Measurements from ENCODE around the gene RAB36.

The RAB36 gene

DNA sequence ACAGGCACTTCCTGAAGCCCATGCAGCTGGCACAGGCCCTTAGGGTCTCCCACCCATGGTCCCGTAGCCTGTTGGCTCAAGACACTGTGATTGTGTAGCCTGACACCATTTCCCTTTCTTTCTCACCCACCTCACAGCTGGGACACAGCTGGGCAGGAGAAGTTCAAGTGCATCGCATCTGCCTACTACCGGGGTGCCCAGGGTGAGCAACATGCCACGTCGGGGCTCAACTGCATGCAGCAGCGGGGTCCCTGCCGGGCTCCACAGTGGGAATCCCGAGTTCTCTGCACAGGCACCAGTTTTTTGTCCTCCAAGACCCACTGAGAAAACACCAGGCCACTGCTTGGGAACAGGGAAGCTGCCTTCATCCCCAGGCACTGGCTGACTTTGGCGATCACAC, 10.6 kb downstream of the RAB36 start:
- TF ChIP-seq, protein P1, sequence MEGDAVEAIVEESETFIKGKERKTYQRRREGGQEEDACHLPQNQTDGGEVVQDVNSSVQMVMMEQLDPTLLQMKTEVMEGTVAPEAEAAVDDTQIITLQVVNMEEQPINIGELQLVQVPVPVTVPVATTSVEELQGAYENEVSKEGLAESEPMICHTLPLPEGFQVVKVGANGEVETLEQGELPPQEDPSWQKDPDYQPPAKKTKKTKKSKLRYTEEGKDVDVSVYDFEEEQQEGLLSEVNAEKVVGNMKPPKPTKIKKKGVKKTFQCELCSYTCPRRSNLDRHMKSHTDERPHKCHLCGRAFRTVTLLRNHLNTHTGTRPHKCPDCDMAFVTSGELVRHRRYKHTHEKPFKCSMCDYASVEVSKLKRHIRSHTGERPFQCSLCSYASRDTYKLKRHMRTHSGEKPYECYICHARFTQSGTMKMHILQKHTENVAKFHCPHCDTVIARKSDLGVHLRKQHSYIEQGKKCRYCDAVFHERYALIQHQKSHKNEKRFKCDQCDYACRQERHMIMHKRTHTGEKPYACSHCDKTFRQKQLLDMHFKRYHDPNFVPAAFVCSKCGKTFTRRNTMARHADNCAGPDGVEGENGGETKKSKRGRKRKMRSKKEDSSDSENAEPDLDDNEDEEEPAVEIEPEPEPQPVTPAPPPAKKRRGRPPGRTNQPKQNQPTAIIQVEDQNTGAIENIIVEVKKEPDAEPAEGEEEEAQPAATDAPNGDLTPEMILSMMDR (IDR thresholded peaks at IDR 0.05; ENCODE audit: borderline replicate concordance, insufficient read depth, low read depth, low read length): no peak
- no peak overlapping the region for H3K4me3 ChIP-seq (ENCODE audit: low read depth, low read length)

DNA sequence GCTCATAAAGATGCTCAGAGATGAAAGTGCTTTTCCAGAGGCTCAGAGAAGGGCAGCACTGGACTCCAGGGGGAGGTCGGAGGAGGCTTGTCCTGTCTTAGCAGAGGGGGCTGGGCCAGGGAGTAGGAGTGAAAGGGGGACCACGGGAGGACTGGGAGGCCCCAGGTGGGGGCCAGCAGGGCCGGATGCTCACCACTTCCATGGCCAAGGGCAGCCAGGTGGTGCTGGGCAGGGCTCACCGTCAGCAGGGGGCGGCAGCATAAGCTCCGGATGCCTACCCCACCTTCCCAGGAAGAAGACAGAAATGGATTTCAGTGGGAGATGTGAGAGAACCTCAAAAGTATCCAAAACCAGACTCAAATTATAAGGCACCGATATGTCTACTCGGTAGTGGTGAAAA, 11.0 kb downstream of the RAB36 start:
- no peak overlapping the region for H3K4me3 ChIP-seq (ENCODE audit: low read depth, low read length)

DNA sequence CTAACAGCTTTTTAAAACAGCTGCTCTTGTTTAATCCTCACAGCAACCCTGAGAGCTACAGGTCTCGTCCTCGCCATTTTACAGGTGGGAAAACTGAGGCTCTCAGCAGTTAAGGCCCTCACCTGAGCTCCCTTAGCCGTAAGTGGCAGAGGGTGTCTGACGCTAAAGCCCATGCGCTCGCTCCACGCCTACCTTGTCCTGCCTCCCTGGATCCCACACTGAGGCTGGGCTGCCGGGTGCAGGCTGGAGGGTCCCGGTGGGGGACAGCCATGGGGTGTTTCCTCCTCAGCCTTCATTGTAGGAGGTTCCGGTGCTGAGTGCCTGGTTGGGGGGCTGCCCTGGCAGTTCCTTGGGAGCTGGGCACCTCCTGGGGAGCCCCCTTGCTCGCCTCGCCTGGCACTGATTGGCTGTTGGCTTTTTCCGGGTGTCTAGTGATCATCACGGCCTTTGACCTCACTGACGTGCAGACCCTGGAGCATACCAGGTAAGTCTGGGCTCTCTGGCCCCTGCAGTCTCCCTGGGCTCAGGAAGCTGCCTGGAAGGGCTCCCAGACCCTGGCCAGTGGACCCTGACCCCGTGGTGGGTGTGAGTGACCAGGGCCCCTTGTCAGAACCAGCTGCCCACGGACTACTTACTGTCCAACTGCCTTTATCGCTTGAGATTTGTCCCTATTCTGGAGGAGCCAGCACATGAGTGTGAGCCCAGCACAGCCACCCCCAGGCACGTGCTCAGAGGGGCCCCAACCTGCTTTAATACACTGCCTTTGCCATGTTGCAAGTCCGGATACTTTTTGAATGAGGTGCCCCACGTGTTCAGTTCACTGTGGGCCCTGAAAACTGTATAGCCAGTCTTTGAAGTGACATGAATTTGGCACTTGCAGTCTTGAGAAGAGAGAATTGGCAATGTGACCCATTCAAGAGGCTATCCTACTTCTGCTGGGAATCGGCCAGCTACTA, 12.6 kb downstream of the RAB36 start:
- no peak overlapping the region for H3K4me3 ChIP-seq (ENCODE audit: low read depth, low read length)

More for the DNA sequence above, 11.0 kb downstream of the RAB36 start:
- TF ChIP-seq, protein P1 (IDR thresholded peaks at IDR 0.05; ENCODE audit: borderline replicate concordance, insufficient read depth, low read depth, low read length): no peak

DNA sequence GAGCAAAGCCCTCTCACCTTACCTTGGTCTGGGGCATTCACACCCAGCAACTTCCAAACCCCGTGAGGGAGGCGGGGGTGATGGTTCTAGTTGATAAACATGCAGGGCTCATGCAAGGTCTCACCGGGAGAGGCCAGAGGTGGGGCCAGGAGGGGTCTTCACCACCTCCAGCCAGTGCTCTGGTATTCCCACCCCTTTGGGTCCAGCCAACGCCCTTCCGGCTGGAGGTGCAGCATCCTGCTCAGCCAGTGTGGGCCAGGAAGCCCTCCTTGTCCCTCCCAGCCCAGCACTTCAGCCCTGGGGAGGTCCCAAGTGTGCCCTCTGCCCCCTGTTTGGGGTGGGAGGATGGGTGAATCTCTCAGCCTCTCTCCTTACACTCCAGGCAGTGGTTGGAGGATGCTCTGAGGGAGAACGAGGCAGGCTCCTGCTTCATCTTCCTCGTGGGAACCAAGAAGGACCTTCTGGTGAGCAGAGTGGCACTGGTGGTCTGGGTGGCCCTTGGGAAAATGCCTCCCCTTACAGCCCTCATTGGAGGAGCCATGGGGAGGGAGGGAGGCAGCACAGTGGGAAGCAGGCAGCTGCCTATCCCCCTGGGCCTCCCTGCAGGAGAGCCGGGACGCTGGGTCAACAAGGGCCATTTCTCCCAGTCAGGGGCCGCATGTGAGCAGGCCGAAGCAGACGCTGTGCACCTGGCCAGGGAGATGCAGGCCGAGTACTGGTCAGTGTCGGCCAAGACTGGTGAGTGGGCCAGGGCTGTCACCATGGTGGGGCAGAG, 13.4 kb downstream of the RAB36 start:
- no peak overlapping the region for H3K4me3 ChIP-seq (ENCODE audit: low read depth, low read length)
- TF ChIP-seq, protein P1 (IDR thresholded peaks at IDR 0.05; ENCODE audit: borderline replicate concordance, insufficient read depth, low read depth, low read length): no peak

More for the DNA sequence above, 12.6 kb downstream of the RAB36 start:
- TF ChIP-seq, protein P1 (IDR thresholded peaks at IDR 0.05; ENCODE audit: borderline replicate concordance, insufficient read depth, low read depth, low read length): no peak

DNA sequence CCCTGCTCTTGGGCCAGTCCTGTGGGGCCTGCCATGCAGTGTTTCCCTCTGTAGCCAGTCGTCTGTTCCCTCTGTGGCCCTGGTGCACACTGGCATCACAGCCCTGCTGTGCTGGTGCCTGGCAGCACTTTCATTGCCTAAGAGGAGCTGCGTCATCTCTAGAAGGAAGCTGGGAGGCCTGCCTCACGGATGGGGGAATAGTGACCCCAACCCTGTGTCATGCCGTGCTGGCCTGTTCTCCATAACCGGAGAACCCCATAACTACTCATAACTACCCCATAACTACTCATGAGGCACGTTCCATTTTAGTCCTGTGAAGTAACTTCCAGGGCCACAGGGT, 14.0 kb downstream of the RAB36 start:
- TF ChIP-seq, protein P1 (IDR thresholded peaks at IDR 0.05; ENCODE audit: borderline replicate concordance, insufficient read depth, low read depth, low read length): no peak
- no peak overlapping the region for H3K4me3 ChIP-seq (ENCODE audit: low read depth, low read length)

DNA sequence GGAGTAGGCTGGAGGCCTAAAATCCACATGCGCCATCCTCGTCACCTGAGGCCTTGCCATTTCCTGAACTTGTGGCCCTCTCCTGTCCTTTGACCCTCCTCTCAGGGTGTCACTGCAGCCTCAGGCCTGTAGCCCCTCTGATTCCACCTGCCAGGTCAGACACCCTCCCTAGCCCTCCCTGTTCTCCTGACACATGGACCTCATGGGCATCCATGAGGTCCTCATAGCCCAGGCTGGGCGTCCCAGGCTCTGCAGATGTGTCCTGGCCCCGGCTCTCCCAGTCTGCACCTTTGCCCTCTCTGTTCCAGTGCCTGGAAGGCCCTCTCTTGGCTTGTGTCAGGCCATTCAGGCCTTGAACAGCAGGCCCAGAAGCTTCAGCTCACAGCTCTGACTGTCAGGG, 15.8 kb downstream of the RAB36 start:
- TF ChIP-seq, protein P1 (IDR thresholded peaks at IDR 0.05; ENCODE audit: borderline replicate concordance, insufficient read depth, low read depth, low read length): no peak
- H3K4me3 ChIP-seq (ENCODE audit: low read depth, low read length): no peak overlapping the region
